GM18520 (cell line): ENCODE data around the gene PLXNA4.

Experiments
- ATAC-seq: cut with Tn5 transposase; IDR thresholded peaks from one replicate; pipeline ENCODE4 v1.9.1; 2021; ENCODE audit not compliant: unreplicated experiment

PLXNA4 gene

GRCh38 chr7:132125872-132126595 is 450.2 kb downstream of the PLXNA4 start:
- ATAC-seq, result no peak

GRCh38 chr7:132125096-132125495 is 451.2 kb downstream of the PLXNA4 start:
- ATAC-seq, result no peak

GRCh38 chr7:132124575-132124974 is 451.7 kb downstream of the PLXNA4 start:
- ATAC-seq, result no peak

GRCh38 chr7:132123773-132124172 is 452.5 kb downstream of the PLXNA4 start:
- ATAC-seq, result no peak

- no peak for ATAC-seq
Observed at GRCh38 chr7:132122901-132123300, 453.4 kb downstream of the PLXNA4 start.

- ATAC-seq, result no peak
Observed at GRCh38 chr7:132121987-132122386, 454.3 kb downstream of the PLXNA4 start.

- ATAC-seq, result no peak
Observed at GRCh38 chr7:132118641-132119040, 457.6 kb downstream of the PLXNA4 start.

- ATAC-seq, result no peak
Observed at GRCh38 chr7:132117636-132118035, 458.6 kb downstream of the PLXNA4 start.

GRCh38 chr7:132117181-132117580 is 459.1 kb downstream of the PLXNA4 start:
- no peak for ATAC-seq

GRCh38 chr7:132116369-132116768 is 459.9 kb downstream of the PLXNA4 start:
- no peak for ATAC-seq

GRCh38 chr7:132115758-132116157 is 460.5 kb downstream of the PLXNA4 start:
- ATAC-seq, result no peak

- ATAC-seq, result no peak
Observed at GRCh38 chr7:132115028-132115427, 461.2 kb downstream of the PLXNA4 start.

- no peak for ATAC-seq
Observed at GRCh38 chr7:132114411-132114810, 461.9 kb downstream of the PLXNA4 start.

GRCh38 chr7:132113536-132114371 is 462.5 kb downstream of the PLXNA4 start:
- no peak for ATAC-seq

- no peak for ATAC-seq
Observed at GRCh38 chr7:132112657-132113056, 463.6 kb downstream of the PLXNA4 start.

GRCh38 chr7:132112106-132112505 is 464.2 kb downstream of the PLXNA4 start:
- ATAC-seq, result no peak

- ATAC-seq, result no peak
Observed at GRCh38 chr7:132110692-132111091, 465.6 kb downstream of the PLXNA4 start.

- no peak for ATAC-seq
Observed at GRCh38 chr7:132109769-132110168, 466.5 kb downstream of the PLXNA4 start.

- ATAC-seq, result no peak
Observed at GRCh38 chr7:132108563-132108962, 467.7 kb downstream of the PLXNA4 start.

- ATAC-seq, result no peak
Observed at GRCh38 chr7:132106491-132106890, 469.8 kb downstream of the PLXNA4 start.

GRCh38 chr7:132105096-132105495 is 471.2 kb downstream of the PLXNA4 start:
- no peak for ATAC-seq

GRCh38 chr7:132103718-132104117 is 472.6 kb downstream of the PLXNA4 start:
- no peak for ATAC-seq
